Stimulated activated CD4-positive, alpha-beta T cell treated with anti-CD3 and anti-CD28 coated beads, Interleukin-1b, Interleukin-23, amount 100 ng/mL, for 1 hour (primary cell): Measurements from ENCODE around the gene AMACR.
"Not testable (repeated sequence)": the region's sequence is repeated elsewhere in the genome, so short reads cannot be mapped to it uniquely, and the experiment has no call there.

Experiments
- DNase-seq, 2 donors: peaks; one replicate each; pipeline ENCODE4 v3.0.0-alpha.2; 2020; ENCODE audit warnings: low read depth in 2 of 2

AMACR gene

DNA sequence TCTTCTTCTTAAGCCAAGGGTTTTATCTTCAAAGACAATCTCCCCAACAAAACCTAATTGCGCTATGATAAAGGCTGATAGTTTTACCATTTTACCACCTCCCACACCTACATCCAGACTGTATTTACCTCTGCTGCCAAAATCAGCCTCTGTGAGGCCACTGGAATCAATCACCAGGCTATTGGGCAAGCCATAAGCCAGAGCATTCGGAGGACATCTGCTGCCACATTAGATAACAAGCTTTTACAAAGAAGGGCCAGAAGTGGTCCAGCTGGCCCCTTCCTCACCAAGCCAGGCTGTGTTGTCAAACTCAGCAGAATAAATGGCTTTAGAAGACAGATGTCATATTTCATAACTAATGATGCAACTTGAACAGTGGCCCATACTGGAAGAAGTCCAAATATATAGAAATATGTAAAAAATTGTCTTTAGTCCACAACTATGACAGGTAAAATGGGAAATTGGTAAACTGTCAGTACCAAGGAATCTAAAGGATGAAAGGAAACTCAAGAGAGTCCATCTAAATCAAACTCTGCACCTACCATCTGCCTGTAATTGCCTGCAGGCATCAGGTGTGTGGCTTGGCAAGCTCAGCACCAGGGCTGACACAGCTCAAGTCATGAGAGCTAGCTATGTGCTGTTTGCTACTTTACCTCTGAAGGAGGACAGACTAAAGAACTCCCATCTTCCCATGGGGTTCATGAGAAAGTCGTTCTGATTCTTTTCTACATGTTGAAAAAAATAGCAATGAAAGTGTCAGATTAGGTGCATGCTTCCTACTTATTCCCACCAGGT lies 39.4 kb downstream of the AMACR start:
- DNase-seq = no peak

DNA sequence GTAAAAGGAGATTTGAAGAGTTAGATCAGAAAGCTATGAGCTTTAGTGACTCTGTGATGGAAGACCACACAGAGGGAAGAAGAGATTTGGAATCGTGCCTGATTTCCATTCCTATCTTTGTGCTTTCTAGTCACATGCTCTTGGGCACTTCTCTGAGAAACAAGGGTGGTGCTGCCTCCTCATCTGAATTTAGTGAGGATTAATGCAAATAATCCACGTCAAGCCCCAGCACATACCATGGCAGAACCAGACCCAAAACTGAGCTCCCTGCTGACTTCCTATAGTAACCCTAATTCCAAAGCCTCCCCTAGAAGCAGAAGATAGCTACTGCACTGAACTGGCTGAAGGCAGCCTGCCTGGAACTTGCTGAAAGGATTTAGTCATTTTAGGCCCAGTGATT lies 41.0 kb downstream of the AMACR start:
- no peak for DNase-seq

GRCh38 chr5:33964132-33964700 lies 43.6 kb downstream of the AMACR start:
- no peak for DNase-seq

DNA sequence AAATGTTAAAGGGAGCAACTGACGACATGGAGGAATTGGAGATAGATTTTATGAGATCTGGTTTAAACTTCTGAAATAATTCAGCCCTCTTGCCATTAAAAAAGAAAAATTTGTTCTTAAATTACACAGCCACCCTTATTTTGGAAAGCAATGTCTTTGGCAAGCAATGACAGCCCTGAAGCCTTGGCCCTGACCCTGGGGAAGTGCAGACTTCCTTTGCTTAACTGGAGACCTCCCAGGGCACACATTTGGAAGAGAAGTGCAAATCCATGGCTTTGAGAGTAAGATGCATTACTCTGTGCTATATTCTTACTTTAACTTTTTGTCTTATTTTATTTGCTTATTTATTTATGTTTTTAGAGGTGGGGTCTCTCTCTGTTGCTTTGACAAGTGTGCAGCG lies 49.7 kb downstream of the AMACR start:
- no peak for DNase-seq

GRCh38 chr5:33957577-33958150 lies 50.2 kb downstream of the AMACR start:
- no peak for DNase-seq

GRCh38 chr5:33952175-33952574 lies 55.7 kb downstream of the AMACR start:
- not testable (repeated sequence) for DNase-seq

GRCh38 chr5:33944543-33945132 lies 63.2 kb downstream of the AMACR start:
- no peak for DNase-seq

DNA sequence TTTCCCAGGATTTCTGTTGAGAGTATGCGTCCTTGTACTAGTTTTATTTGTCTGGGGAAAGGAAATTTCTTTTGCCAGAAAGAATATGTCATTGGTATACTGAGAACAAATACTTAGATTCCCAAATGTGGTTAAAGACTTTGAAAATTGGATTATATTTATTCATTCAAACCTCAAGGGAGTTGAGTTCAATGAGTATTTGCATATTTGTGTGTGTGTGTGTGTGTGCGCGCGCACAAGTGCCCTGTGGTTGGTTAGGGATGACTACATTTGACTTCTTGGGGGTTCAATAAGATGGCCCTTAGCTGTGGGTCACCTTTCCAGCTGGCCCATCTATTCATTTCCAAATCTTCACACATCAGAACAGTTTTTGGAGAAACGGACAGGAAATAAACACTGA lies 66.8 kb downstream of the AMACR start:
- no peak for DNase-seq

DNA sequence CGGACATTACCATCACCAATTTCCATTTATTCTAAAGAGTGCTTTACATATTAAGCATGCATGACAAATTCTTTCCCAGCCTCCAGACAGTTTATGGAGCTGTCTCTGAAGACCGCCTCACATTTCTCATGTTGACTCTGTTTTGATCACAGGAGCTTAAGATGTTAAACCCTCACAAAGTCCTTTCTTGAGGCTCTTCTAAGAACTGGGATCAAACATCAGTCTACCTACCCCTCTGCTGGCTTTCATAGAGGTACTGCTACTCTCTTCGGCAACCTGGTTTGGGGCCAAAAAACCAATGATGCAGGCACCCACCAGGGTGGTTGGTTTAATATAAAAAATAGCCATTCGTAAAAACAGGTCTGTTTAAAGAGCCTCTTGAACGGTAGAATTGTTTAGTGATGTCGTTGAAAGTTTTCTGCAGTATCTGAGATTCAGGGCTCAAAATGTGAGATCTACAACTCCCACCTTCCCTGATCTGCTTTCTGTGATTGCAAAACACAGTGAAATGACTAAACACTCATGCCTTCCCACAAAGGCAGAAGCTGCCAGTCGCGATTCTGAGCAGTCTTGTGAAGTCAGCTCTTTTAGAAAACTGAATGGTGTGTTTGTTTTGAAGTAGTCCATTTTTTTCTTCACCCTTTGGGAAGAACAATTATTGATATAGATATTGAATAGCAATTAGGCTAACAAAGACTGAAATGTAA lies 68.1 kb downstream of the AMACR start:
- no peak for DNase-seq

DNA sequence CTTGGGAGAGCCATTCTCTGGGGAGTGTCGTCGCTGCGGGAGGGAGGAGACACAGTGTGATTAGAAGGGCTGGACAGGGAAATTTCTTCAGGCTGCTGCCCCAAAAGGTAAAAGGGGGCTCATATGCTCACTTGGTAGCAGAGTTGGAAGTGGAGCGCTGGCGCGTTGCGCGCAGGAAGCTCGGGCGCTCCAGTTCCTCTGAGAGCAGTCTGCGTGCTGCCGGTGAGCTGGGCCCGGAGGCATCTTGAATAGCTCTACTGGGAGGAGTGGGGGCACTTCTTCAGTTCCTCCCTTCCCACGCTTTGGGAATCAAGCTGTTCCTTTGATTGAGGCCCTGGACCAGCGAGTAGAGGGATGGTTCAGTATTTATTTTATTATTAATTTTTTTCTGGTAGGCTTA lies 69.0 kb downstream of the AMACR start:
- no peak for DNase-seq

- no peak for DNase-seq
Observed at GRCh38 chr5:33938507-33938796, 69.4 kb downstream of the AMACR start.

DNA sequence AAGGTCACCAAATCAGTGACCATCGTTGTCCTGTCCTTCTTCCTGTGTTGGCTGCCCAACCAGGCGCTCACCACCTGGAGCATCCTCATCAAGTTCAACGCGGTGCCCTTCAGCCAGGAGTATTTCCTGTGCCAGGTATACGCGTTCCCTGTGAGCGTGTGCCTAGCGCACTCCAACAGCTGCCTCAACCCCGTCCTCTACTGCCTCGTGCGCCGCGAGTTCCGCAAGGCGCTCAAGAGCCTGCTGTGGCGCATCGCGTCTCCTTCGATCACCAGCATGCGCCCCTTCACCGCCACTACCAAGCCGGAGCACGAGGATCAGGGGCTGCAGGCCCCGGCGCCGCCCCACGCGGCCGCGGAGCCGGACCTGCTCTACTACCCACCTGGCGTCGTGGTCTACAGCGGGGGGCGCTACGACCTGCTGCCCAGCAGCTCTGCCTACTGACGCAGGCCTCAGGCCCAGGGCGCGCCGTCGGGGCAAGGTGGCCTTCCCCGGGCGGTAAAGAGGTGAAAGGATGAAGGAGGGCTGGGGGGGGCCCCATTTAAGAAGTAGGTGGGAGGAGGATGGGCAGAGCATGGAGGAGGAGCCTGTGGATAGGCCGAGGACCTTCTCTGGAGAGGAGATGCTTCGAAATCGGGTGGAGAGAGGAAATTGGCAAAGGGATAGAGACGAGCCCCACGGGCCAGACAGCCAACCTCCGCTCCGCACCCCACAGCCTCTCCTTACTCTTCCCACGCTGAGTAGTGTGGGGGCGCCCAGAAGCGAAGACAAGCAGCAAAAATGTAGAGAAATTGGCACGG lies 69.9 kb downstream of the AMACR start:
- no peak for DNase-seq

DNA sequence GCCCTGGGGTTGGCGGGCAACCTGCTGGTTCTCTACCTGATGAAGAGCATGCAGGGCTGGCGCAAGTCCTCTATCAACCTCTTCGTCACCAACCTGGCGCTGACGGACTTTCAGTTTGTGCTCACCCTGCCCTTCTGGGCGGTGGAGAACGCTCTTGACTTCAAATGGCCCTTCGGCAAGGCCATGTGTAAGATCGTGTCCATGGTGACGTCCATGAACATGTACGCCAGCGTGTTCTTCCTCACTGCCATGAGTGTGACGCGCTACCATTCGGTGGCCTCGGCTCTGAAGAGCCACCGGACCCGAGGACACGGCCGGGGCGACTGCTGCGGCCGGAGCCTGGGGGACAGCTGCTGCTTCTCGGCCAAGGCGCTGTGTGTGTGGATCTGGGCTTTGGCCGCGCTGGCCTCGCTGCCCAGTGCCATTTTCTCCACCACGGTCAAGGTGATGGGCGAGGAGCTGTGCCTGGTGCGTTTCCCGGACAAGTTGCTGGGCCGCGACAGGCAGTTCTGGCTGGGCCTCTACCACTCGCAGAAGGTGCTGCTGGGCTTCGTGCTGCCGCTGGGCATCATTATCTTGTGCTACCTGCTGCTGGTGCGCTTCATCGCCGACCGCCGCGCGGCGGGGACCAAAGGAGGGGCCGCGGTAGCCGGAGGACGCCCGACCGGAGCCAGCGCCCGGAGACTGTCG lies 70.7 kb downstream of the AMACR start:
- no peak for DNase-seq

DNA sequence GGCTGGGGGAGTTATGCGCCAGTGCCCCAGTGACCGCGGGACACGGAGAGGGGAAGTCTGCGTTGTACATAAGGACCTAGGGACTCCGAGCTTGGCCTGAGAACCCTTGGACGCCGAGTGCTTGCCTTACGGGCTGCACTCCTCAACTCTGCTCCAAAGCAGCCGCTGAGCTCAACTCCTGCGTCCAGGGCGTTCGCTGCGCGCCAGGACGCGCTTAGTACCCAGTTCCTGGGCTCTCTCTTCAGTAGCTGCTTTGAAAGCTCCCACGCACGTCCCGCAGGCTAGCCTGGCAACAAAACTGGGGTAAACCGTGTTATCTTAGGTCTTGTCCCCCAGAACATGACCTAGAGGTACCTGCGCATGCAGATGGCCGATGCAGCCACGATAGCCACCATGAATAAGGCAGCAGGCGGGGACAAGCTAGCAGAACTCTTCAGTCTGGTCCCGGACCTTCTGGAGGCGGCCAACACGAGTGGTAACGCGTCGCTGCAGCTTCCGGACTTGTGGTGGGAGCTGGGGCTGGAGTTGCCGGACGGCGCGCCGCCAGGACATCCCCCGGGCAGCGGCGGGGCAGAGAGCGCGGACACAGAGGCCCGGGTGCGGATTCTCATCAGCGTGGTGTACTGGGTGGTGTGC lies 71.4 kb downstream of the AMACR start, which contains the start of gene RXFP3:
TSS of gene RXFP3 (plus strand) at position 6 of the 636 bp plus-strand sequence. CDS start at position 361, 355 bp downstream.
- DNase-seq = no peak
